GM12873 (cell line): ENCODE measurements around the gene NEUROD2.

ENCODE experiments used
- TF ChIP-seq, protein P1 (sequence below): IDR thresholded peaks from 2 replicates; pipeline ENCODE4 v1.5.1; 2012; ENCODE audit warnings: low read depth, mild to moderate bottlenecking, moderate library complexity, low read length, control low read depth; ENCODE audit not compliant: insufficient read depth; ENCODE audit errors: missing control alignments

NEUROD2 gene

DNA sequence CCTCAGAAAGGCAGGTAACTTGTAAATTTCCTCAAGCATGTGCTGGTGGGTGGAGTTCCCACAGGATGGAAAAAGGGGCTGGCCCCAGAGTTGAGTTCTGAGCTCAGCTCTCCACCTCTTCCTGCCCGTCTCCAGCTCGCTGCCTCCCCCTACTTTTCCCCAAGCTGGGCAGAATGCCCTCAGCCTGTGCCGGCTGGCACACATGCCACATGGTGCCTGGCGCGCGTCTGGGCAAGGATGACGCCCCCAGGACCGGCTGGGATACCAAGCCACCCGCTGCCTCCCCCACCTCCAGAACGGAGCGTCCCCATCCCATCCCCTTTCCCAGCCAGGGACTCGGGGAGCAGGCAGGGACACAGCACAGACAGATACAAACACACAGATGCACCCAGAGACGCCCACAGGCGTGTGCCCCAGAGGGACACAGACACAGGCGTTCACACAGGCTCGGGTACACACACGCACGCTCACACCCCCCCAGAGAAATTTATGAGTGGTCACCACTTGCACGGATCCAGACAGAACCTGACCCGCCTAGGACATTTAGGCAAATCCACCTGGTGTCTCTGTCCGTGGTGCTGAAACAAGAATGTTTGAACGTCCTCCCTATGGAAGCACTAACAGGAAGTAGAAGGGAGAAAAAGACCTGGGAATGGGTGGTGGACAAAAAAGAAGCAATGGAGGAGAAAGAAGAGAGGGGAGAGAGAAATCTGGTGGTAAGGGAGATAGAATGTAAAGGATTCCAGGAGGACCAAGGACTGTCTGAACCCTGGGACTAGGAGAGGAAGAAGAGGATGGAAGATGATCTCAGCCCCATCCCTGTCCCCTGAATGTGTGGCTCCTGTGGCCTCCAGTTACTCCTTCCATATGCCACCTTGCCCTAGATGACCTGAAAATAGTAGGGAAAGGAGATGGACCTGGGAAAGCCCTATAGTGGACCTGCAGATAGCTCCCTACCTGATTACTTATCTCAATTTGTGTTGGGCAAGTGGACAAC is 15.5 kb downstream of the NEUROD2 start:
- TF ChIP-seq, protein P1, sequence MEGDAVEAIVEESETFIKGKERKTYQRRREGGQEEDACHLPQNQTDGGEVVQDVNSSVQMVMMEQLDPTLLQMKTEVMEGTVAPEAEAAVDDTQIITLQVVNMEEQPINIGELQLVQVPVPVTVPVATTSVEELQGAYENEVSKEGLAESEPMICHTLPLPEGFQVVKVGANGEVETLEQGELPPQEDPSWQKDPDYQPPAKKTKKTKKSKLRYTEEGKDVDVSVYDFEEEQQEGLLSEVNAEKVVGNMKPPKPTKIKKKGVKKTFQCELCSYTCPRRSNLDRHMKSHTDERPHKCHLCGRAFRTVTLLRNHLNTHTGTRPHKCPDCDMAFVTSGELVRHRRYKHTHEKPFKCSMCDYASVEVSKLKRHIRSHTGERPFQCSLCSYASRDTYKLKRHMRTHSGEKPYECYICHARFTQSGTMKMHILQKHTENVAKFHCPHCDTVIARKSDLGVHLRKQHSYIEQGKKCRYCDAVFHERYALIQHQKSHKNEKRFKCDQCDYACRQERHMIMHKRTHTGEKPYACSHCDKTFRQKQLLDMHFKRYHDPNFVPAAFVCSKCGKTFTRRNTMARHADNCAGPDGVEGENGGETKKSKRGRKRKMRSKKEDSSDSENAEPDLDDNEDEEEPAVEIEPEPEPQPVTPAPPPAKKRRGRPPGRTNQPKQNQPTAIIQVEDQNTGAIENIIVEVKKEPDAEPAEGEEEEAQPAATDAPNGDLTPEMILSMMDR, result no peak

DNA sequence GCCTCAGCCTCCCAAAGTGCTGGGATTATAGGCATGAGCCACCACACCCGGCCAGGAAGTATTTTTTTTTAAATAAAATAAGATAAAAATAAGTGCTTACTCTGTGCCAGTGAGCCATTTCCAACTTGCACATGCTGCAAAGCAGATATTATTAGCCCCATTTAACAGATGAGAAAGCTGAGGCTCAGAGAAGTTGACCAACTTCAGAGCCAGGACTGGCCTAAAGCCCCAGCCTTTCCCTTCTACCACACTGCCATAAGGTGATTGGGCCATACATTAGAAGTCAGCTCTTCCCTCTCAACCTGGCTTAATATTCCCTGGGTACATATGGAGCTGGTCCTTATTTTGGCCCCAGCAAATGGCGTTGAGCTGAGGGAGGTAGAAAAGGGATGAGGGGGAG is 25.1 kb downstream of the NEUROD2 start:
- TF ChIP-seq, protein P1, result no peak

DNA sequence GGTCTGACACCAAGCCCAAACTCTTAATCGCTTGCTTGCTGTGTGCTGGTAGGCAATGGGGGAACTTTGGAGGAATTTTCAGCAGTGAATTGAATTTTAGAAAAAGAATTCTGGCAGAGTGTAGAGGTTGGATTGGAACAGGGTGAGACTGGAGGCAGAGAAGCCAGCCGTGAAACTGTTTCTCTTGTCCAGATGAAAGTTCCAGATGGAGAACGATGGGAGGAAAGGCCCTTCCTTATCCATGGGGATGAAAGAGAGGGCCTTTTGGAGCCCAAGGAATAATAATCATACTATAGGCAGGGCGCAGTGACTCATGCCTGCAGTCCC is 26.0 kb downstream of the NEUROD2 start:
- TF ChIP-seq, protein P1, result no peak

DNA sequence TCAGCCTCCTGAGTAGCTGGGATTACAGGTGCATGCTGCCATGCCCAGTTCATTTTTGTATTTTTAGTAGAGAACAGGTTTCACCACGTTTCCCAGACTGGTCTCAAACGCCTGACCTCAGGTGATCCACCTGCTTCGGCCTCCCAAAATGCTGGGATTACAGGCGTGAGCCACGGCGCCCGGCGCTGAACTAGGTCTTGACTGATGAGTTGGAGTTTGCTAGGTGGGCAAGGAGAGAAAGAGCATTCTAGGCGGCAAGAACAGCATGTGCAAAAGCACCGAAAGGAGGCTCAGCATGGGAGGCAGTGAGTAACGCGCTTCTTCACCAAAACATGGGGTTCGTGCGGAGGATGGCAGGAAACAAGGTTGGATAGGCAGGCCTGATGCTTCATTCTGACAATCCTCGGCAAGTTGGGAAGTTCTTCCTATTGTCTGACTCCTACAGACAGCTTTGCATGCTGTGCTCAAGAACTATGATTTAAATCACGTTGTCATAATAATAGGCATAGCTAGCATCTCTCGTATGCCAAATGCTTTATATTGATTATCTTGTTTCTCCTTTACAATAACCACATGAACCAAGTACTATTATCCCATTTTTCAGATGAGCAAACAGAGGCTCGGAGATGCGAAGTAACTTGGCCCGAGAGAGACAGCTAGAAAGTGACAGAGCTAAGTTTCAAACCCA is 26.5 kb downstream of the NEUROD2 start:
- TF ChIP-seq, protein P1, result no peak

DNA sequence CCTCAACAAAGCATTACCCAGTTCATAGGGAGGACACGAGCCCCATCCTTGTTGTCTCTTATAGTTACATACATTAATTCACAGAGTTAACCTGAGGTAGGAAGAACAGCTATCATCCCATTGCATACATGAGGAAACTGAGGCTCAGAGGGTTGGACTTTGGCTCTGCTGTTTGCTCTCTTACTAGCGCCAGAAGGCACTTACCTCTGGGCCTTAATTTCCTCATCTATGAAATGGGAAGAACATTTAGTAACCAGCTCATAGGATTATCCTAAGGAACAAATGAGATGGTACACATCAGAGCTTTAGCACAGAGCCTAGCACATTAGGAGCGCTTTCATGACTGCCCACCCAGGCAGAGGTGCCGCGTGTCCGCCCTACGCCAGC is 27.6 kb downstream of the NEUROD2 start:
- TF ChIP-seq, protein P1, result no peak

DNA sequence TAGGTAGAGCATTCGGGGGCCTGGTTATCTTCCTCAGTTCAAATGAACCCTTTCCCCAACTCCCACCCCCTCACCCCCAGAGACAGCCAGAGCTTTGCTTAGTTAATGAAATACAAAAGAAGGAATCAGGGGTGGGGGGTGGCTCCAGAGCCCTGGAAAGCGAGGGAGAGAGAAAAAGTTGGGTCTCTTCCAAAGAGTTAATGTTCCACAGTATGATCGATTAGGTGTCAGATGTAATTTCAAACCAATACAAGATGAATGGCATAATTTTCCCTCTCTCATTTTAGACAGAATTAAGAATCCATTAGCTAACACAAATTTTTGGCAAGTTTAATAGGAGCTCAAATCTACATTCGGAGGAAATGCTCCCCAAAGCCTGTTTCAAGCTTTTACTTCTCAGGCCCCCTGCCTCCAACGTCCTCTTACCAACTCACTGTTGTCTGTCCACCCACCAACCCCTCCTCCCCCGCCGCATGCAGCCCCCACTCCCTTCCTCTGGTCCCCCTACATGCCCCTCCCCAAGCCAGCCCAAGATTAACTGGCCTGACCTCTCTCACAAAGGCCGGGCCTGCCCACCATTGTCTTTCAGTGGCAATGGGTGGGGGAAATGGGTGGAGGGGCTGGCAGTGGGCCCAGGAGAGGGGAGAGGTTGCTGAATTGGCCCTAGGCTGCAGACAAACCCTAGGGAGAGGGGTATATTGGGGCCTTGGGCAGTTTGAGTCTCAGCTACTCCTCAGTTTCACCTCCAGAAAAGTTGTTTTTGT is 28.2 kb downstream of the NEUROD2 start:
- TF ChIP-seq, protein P1, result no peak

DNA sequence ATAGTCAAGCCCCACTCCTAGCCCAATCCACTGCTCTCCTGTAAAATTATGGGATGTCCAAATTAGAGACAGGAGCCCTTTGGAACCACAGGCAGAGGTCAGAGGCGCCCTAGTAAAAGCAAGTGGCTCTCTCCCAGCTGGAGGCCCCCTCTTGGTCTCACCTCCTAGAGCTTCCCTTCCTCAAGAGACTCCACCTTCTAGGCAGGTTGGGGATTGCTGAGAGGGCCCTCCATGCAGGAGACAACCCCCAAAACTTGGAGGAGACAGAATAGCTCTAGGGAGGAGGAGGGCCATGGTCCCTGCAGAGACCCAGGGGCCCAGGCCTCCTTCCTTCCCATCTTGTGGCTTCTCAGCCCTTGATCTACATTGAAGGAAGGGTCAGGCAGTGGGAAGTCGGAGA is 29.4 kb downstream of the NEUROD2 start:
- TF ChIP-seq, protein P1, result no peak
